ENCODE measurements around the gene PTPRK.

DNA sequence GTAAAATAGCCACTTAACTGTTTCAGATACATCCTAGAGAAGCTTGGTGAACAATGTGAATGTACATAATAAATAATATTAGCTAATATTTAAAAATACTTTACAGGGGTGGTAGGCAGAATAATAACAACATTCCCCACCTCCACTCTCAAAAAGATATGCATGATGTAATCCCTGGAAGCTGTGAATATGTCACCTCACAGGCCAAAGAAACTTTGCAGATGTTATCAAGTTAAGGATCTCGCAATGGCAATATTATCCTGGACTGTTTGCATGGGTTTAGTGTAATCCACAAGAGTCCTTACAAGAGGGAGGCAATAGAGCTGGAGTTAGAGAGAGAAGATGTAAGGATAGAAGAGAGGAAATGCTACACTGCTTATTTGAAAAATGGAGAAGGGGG, 7.0 kb upstream of the PTPRK start:
- no peak for TF ChIP-seq EP300 (IDR thresholded peaks at IDR 0.05)
- TF ChIP-seq, protein P1, sequence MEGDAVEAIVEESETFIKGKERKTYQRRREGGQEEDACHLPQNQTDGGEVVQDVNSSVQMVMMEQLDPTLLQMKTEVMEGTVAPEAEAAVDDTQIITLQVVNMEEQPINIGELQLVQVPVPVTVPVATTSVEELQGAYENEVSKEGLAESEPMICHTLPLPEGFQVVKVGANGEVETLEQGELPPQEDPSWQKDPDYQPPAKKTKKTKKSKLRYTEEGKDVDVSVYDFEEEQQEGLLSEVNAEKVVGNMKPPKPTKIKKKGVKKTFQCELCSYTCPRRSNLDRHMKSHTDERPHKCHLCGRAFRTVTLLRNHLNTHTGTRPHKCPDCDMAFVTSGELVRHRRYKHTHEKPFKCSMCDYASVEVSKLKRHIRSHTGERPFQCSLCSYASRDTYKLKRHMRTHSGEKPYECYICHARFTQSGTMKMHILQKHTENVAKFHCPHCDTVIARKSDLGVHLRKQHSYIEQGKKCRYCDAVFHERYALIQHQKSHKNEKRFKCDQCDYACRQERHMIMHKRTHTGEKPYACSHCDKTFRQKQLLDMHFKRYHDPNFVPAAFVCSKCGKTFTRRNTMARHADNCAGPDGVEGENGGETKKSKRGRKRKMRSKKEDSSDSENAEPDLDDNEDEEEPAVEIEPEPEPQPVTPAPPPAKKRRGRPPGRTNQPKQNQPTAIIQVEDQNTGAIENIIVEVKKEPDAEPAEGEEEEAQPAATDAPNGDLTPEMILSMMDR (IDR thresholded peaks at IDR 0.05), result no peak

Data from suprapubic skin (tissue), 3 donors.